MM.1S (cell line): ENCODE results near the gene LARGE2.

Experiments
- DNase-seq: peaks from one replicate; pipeline ENCODE4 v3.0.0-alpha.2; 2015
- H2AFZ ChIP-seq: fragments of 300-600 bp; sonication (generic); 2 replicates; pipeline ENCODE4 v1.6.0; 2016; ENCODE audit warnings: antibody characterized with exemption, low read length
- H3F3A ChIP-seq: fragments of 300-600 bp; sonication (generic); 2 replicates; pipeline ENCODE4 v1.6.1; 2016; ENCODE audit warnings: mild to moderate bottlenecking, antibody characterized with exemption, low read length, moderate library complexity, mixed read lengths; ENCODE audit not compliant: insufficient read depth
- H3K27ac ChIP-seq: fragments of 300-600 bp; sonication (generic); 2 replicates; pipeline ENCODE4 v1.5.1; 2016; ENCODE audit warnings: mild to moderate bottlenecking, low read length
- H3K27me3 ChIP-seq: fragments of 300-600 bp; sonication (generic); replicated peaks from 2 replicates; pipeline ENCODE4 v1.6.0; 2016; ENCODE audit warnings: low read length; ENCODE audit not compliant: insufficient read depth
- H3K36me3 ChIP-seq: fragments of 300-600 bp; sonication (generic); replicated peaks from 2 replicates; pipeline ENCODE4 v1.6.1; 2016; ENCODE audit warnings: mild to moderate bottlenecking, low read length, mixed read lengths; ENCODE audit not compliant: insufficient read depth
- H3K4me1 ChIP-seq: fragments of 300-600 bp; sonication (generic); 2 replicates; pipeline ENCODE4 v1.6.1; 2016; ENCODE audit warnings: low read length, mixed read lengths
- H3K4me2 ChIP-seq: fragments of 300-600 bp; sonication (generic); 2 replicates; pipeline ENCODE4 v1.6.0; 2016; ENCODE audit warnings: low read depth, low read length
- H3K4me3 ChIP-seq: fragments of 300-600 bp; sonication (generic); 2 replicates; pipeline ENCODE4 v1.5.1; 2016; ENCODE audit warnings: low read length, mixed read lengths
- H3K79me2 ChIP-seq: fragments of 300-600 bp; sonication (generic); 2 replicates; pipeline ENCODE4 v1.6.1; 2016; ENCODE audit warnings: mixed run types, low read length, mixed read lengths
- H3K9ac ChIP-seq: fragments of 300-600 bp; sonication (generic); 2 replicates; pipeline ENCODE4 v1.6.1; 2016; ENCODE audit warnings: low read length, mixed read lengths
- H3K9me2 ChIP-seq: fragments of 300-600 bp; sonication (generic); replicated peaks from 2 replicates; pipeline ENCODE4 v1.6.1; 2016; ENCODE audit warnings: mild to moderate bottlenecking, low read length, mixed read lengths; ENCODE audit not compliant: insufficient read depth
- H3K9me3 ChIP-seq: fragments of 300-600 bp; sonication (generic); replicated peaks from 2 replicates; pipeline ENCODE4 v1.6.1; 2016; ENCODE audit warnings: mild to moderate bottlenecking, low read length, mixed read lengths; ENCODE audit not compliant: insufficient read depth
- H4K20me1 ChIP-seq: fragments of 300-600 bp; sonication (generic); 2 replicates; pipeline ENCODE4 v1.6.1; 2016; ENCODE audit warnings: mild to moderate bottlenecking, low read length, moderate library complexity, mixed read lengths; ENCODE audit not compliant: insufficient read depth
- EZH2 ChIP-seq: fragments of 300-600 bp; sonication (generic); optimal IDR thresholded peaks from 2 replicates; pipeline ENCODE3; 2017; ENCODE audit warnings: low read depth, mild to moderate bottlenecking, antibody characterized with exemption, low read length, mixed read lengths
- EZH2phosphoT487 ChIP-seq: fragments of 300-600 bp; sonication (generic); IDR thresholded peaks from 2 replicates; pipeline ENCODE4 v1.6.1; 2018; ENCODE audit warnings: antibody characterized with exemption, low read length
- TF ChIP-seq, protein P1 (sequence below): fragments of 300-600 bp; sonication (generic); IDR thresholded peaks from 2 replicates; pipeline ENCODE4 v1.5.1; 2016; ENCODE audit warnings: antibody characterized with exemption, low read length, mixed read lengths

The LARGE2 gene

DNA sequence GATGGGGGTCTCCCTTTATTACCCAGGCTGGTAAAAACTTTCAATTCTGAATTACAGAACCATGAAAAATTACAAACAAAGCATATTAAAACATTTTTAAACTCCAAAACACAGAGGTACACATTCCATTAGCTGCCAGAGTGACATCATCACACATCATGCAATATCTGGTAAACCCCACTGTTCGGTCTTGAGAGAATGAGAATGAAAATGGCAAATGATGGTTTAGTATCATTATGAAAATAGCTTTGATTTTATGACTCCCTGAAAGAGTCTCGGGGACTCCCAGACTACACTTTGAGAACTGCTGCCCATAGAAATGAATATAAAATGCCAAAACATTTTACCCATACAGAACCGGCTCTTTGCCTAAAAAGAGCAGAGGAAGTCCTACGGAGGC, 18.8 kb downstream of the LARGE2 start:
- Histone ChIP-seq H2AFZ (no peak overlapping the region), H3K4me1 (no peaks in the 10 kb centered on the region), H4K20me1 (0 out of 2 replicates have a peak, but pooled peaks cover 3% of the 10 kb centered on the region), H3F3A (no peaks in the 10 kb centered on the region), H3K9ac (no peak overlapping the region), H3K79me2 (no peaks in the 10 kb centered on the region), H3K27me3 (no peaks in the 10 kb centered on the region), H3K9me2 (no peaks in the 10 kb centered on the region), H3K36me3 (no peaks in the 10 kb centered on the region), H3K9me3 (no peaks in the 10 kb centered on the region), H3K4me2 (no peak overlapping the region), H3K4me3 (no peak overlapping the region), H3K27ac (no peak overlapping the region)
- DNase-seq = no peak
- TF ChIP-seq, protein P1, sequence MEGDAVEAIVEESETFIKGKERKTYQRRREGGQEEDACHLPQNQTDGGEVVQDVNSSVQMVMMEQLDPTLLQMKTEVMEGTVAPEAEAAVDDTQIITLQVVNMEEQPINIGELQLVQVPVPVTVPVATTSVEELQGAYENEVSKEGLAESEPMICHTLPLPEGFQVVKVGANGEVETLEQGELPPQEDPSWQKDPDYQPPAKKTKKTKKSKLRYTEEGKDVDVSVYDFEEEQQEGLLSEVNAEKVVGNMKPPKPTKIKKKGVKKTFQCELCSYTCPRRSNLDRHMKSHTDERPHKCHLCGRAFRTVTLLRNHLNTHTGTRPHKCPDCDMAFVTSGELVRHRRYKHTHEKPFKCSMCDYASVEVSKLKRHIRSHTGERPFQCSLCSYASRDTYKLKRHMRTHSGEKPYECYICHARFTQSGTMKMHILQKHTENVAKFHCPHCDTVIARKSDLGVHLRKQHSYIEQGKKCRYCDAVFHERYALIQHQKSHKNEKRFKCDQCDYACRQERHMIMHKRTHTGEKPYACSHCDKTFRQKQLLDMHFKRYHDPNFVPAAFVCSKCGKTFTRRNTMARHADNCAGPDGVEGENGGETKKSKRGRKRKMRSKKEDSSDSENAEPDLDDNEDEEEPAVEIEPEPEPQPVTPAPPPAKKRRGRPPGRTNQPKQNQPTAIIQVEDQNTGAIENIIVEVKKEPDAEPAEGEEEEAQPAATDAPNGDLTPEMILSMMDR = no peak
- TF ChIP-seq EZH2phosphoT487 = no peak
- TF ChIP-seq EZH2 = no peak

DNA sequence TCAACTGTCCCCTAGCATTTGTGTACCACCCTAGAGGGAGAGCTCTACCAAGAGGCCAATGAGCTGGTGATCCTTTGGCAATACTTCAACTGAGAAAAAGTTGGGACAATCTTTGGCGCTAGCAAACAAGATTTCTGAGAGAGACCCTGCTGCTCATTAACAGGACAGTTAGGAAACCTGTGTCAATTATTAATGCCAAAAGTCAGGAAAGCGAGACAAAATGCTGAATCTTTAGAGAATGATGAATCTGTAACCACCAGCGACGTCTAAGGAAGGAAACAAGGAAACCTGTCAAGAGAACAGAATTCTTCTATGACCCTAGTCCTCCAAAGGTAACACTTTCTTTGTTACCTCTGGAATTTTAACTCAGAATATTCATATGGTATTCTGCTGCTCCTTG, 19.9 kb downstream of the LARGE2 start:
- no peak for TF ChIP-seq EZH2phosphoT487
- no peak for TF ChIP-seq EZH2
- TF ChIP-seq, protein P1 = no peak
- no peak overlapping the region for H3K27ac ChIP-seq
- H4K20me1 ChIP-seq = 0 out of 2 replicates have a peak, but pooled peaks cover 3% of the 10 kb centered on the region
- no peak for DNase-seq
- H3K9ac ChIP-seq = no peak overlapping the region
- H3K79me2 ChIP-seq = no peaks in the 10 kb centered on the region
- no peaks in the 10 kb centered on the region for H3F3A ChIP-seq
- no peaks in the 10 kb centered on the region for H3K36me3 ChIP-seq
- H3K9me2 ChIP-seq = no peaks in the 10 kb centered on the region
- no peaks in the 10 kb centered on the region for H3K27me3 ChIP-seq
- H3K9me3 ChIP-seq = no peaks in the 10 kb centered on the region
- no peak overlapping the region for H3K4me2 ChIP-seq
- H2AFZ ChIP-seq = no peak overlapping the region
- H3K4me3 ChIP-seq = no peak overlapping the region
- H3K4me1 ChIP-seq = no peaks in the 10 kb centered on the region

DNA sequence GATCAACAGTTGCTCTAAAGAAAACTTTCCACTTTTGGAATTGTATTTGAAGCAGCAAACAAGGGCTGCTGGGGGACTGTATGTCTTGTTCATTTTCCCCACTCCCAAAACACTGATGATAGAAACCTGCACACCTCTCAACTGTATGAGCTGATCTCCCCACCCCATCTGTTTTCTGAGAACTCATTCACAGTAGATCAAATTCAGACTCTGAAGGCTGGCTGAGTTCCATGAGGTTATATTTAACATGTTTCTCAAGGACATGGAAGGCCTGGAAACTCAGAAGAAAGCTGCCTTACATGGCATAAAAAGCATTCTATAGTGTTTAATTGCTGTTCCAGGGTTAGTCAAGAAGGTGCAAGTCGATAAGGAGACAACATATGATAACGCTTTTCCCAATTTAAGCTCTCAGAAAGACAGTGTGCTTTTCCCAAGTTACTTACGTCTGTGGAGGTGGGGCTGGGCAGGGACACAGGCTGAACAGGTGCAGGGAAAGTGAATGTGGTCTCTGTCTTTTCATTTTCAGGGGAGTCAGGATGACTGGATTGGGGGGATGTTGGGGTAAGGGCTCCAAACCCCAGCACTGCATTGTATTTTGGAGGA, 23.0 kb downstream of the LARGE2 start:
- H2AFZ ChIP-seq = no peak overlapping the region
- no peak for DNase-seq
- no peak overlapping the region for H3K27ac ChIP-seq
- no peak overlapping the region for H3K4me3 ChIP-seq
- H3K9me2 ChIP-seq = no peaks in the 10 kb centered on the region
- H3K4me1 ChIP-seq = no peaks in the 10 kb centered on the region
- no peaks in the 10 kb centered on the region for H3K36me3 ChIP-seq
- H3K9me3 ChIP-seq = no peaks in the 10 kb centered on the region
- no peaks in the 10 kb centered on the region for H3F3A ChIP-seq
- TF ChIP-seq, protein P1 = no peak
- TF ChIP-seq EZH2phosphoT487 (no peak), EZH2 (no peak)
- H3K9ac ChIP-seq = no peak overlapping the region
- H3K79me2 ChIP-seq = no peaks in the 10 kb centered on the region
- 0 out of 2 replicates have a peak, but pooled peaks cover 3% of the 10 kb centered on the region for H4K20me1 ChIP-seq
- no peak overlapping the region for H3K4me2 ChIP-seq
- H3K27me3 ChIP-seq = no peaks in the 10 kb centered on the region
